Lung (tissue), 12 donors: Measurements from ENCODE around the gene GNAI1. TPM values are rescaled to one million over a fixed set of nuclear protein-coding genes. Genes with fewer than 3 reads are reported as not detected.

Source experiments
- ATAC-seq: fragments of 200-7000 bp; cut with Tn5 transposase; one replicate; pipeline ENCODE4 v1.9.1; 2020; ENCODE audit warnings: moderate number of reproducible peaks; ENCODE audit not compliant: insufficient read depth, low FRiP score
- DNase-seq, 3 donors: peaks; one replicate each; pipeline ENCODE4 v3.0.0-alpha.2; 2013 to 2017
- H3K27ac ChIP-seq, 2 donors: one replicate each; pipeline ENCODE4 v1.5.1; 2013; ENCODE audit warnings: mild to moderate bottlenecking in 2 of 2, moderate library complexity in 2 of 2, control low read depth in 1 of 2, inconsistent platforms in 1 of 2, low read depth in 1 of 2, low read length in 1 of 2
- H3K27me3 ChIP-seq, 3 donors: one replicate each; pipeline ENCODE4 v1.5.1; 2013; ENCODE audit warnings: low read length in 2 of 3; ENCODE audit not compliant: control insufficient read depth in 3 of 3, insufficient read depth in 3 of 3
- H3K36me3 ChIP-seq, 4 donors: one replicate each; pipeline ENCODE4 v1.5.1; 2013; ENCODE audit warnings: low read length in 4 of 4, mild to moderate bottlenecking in 1 of 4, moderate library complexity in 1 of 4; ENCODE audit not compliant: control insufficient read depth in 4 of 4, insufficient read depth in 4 of 4
- H3K4me1 ChIP-seq, 5 donors: one replicate each; pipeline ENCODE4 v1.5.1; 2013; ENCODE audit warnings: low read length in 5 of 5, mild to moderate bottlenecking in 2 of 5, moderate library complexity in 1 of 5; ENCODE audit not compliant: control insufficient read depth in 5 of 5, insufficient read depth in 5 of 5
- H3K4me3 ChIP-seq: one replicate; pipeline ENCODE4 v1.5.1; 2013; ENCODE audit warnings: mild to moderate bottlenecking, control low read depth, moderate library complexity
- H3K9ac ChIP-seq, 2 donors: one replicate each; pipeline ENCODE4 v1.5.1; 2013; ENCODE audit warnings: low read length in 2 of 2, control low read depth in 1 of 2; ENCODE audit not compliant: insufficient read depth in 1 of 2
- H3K9me3 ChIP-seq, 4 donors: one replicate each; pipeline ENCODE4 v1.5.1; 2013; ENCODE audit warnings: low read length in 3 of 4, mild to moderate bottlenecking in 1 of 4, moderate library complexity in 1 of 4; ENCODE audit not compliant: control insufficient read depth in 4 of 4, insufficient read depth in 3 of 4
- WGBS, 2 donors: extraction: QIAGEN DNeasy Blood & Tissue Kit; methylation state at CpG; one replicate each; pipeline ENCODE4 v1.1.7; 2013; 5-methylcytosine and 5-hydroxymethylcytosine counted together
- polyA plus RNA-seq, 2 donors: library from polyadenylated mRNA; stranded (reverse); fragments of 200-250 nt; gene quantifications; one replicate each; pipeline ENCODE4 v1.2.1, GENCODE V29; 2013
- total RNA-seq, 2 donors: library from RNA; depleted of rRNA in 1 of 2; stranded (reverse); fragments of >200 nt in 1 of 2; gene quantifications; one replicate each; pipeline ENCODE4 v1.2.1, GENCODE V29; 2014 to 2021
- TF ChIP-seq, protein P1 (sequence below): IDR thresholded peaks from 2 replicates; pipeline ENCODE4 v1.5.1; 2012; ENCODE audit warnings: mild to moderate bottlenecking; ENCODE audit errors: control extremely low read depth, extremely low read depth
- donor health status: control.
- donor health status: control.
- donor health status: Bipolar disorder and iron deficiency.
- donor health status: healthy.
- donor health status: DM: yes; HTN: yes; CAD: no.

GNAI1 gene
- total and polyA plus RNA-seq, 4 donors: 10.4 to 155 (median 20.2) TPM

DNA sequence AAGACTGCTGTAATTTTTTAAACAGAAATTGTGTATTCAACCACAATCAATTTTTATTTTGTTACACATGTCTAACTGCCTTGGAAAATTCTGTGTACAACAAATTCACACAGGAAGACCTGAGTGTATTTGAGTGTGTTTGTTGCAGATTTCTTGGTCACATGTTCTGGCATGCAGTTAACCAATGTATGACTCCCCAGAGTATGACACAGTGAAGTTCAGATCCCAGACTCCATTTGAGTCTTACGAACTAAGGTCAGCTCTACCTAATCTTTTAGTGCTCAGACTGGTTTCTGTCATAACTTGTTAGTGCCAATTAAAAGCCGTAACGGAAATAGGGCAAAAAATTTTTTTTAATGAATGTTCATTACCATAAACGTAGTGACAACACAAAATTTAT is 5.8 kb downstream of the GNAI1 start:
- peaks cover 0 to 3% (median 2%) of the 10 kb centered on the region in 4 donors for H3K36me3 ChIP-seq
- ATAC-seq (no peak), DNase-seq (no peak)
- peaks cover 0 to 65% (median 13%) of the 10 kb centered on the region in 5 donors for H3K4me1 ChIP-seq
- 94 to 95% methylated on average over 4 of the region's 4 CpGs for WGBS, 2 donors
- TF ChIP-seq, protein P1, sequence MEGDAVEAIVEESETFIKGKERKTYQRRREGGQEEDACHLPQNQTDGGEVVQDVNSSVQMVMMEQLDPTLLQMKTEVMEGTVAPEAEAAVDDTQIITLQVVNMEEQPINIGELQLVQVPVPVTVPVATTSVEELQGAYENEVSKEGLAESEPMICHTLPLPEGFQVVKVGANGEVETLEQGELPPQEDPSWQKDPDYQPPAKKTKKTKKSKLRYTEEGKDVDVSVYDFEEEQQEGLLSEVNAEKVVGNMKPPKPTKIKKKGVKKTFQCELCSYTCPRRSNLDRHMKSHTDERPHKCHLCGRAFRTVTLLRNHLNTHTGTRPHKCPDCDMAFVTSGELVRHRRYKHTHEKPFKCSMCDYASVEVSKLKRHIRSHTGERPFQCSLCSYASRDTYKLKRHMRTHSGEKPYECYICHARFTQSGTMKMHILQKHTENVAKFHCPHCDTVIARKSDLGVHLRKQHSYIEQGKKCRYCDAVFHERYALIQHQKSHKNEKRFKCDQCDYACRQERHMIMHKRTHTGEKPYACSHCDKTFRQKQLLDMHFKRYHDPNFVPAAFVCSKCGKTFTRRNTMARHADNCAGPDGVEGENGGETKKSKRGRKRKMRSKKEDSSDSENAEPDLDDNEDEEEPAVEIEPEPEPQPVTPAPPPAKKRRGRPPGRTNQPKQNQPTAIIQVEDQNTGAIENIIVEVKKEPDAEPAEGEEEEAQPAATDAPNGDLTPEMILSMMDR: no peak
- no peaks in the 10 kb centered on the region for H3K9me3 ChIP-seq
- H3K9ac ChIP-seq: no peak overlapping the region
- H3K27ac ChIP-seq: no peak overlapping the region
- H3K4me3 ChIP-seq: no peak overlapping the region
- no peaks in the 10 kb centered on the region for H3K27me3 ChIP-seq

DNA sequence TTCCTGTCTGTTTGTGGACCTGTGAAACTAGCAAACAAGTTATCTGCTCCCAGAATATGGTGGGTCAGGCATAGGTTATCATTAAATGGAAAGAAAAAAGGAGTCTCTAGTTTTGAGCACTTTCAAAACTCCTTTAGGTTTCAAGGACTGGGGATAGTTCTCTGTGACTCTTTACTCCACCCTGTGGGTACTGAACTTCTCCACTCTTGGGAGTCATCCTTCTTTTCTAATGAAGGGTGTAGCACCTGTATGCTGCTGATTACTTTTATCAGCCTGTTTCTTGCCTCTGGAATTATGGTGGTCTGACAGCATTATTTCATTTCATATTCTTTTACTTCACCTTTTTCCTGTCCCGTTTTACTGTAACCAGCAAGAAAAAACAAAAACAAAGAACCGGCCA is 6.7 kb downstream of the GNAI1 start:
- Histone ChIP-seq H3K36me3 (peaks cover 0 to 3% (median 0%) of the 10 kb centered on the region in 4 donors), H3K27ac (no peak overlapping the region), H3K9me3 (no peaks in the 10 kb centered on the region), H3K27me3 (no peaks in the 10 kb centered on the region), H3K9ac (no peak overlapping the region), H3K4me3 (no peak overlapping the region), H3K4me1 (peaks cover 3 to 73% (median 16%) of the 10 kb centered on the region in 5 donors)
- DNase-seq (no peak), ATAC-seq (no peak)
- WGBS, 2 donors: 70 to 84% methylated on average over 2 of the region's 2 CpGs
- TF ChIP-seq, protein P1: no peak

DNA sequence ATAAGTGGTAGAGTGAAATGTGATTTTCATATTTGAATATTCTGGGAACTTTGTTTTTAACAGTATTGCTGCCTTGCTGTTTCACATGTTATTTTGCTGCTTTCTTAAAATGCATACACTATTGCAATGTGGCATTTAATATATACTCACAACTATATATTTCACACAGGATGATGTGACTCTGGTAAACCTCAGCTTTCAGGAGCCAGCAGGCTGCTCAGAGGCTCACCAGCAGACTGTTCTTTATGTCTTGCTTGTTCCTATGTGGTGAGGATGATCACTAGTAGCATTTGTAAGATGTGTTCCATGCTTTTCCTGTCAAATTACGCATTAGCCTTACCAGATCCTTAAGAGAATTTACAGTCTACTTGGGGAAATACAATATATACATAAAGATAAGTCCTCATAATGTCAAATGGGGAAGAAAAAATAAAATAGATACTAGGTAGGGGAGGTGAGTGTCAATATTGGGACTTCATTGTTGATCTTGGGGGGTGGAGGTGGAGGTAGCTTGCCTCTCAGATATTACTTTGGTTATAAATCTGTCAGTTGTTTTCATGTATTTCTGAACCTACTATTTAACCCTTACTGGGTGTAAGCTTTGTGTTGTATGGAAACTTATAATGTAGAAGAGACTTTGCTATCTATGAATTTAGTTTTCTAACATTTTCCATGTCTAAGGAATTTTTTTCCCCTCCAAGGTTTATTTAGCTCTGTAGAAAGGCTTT is 8.4 kb downstream of the GNAI1 start:
- DNase-seq: no peak
- ATAC-seq: no peak
- Histone ChIP-seq H3K27ac (no peak overlapping the region), H3K9ac (no peak overlapping the region), H3K4me1 (peaks cover 3 to 75% (median 28%) of the 10 kb centered on the region in 5 donors), H3K9me3 (no peaks in the 10 kb centered on the region), H3K36me3 (peaks cover 0 to 3% (median 0%) of the 10 kb centered on the region in 4 donors), H3K27me3 (no peaks in the 10 kb centered on the region), H3K4me3 (no peak overlapping the region)
- TF ChIP-seq, protein P1: no peak
- WGBS, 2 donors: 90 to 95% methylated on average over 1 of the region's 1 CpG
